T-helper 2 cell (primary cell): ENCODE results near the gene PCDHGC4.
A peak's percentile ranks its signal among the peaks of the same experiment; 100 is the strongest.

Experiments used
- DNase-seq, 5 experiments: peaks; one replicate each; pipeline versions ENCODE4 v3.0.0 to v3.0.0-alpha.2; 2012 to 2022

The PCDHGC4 gene

DNA sequence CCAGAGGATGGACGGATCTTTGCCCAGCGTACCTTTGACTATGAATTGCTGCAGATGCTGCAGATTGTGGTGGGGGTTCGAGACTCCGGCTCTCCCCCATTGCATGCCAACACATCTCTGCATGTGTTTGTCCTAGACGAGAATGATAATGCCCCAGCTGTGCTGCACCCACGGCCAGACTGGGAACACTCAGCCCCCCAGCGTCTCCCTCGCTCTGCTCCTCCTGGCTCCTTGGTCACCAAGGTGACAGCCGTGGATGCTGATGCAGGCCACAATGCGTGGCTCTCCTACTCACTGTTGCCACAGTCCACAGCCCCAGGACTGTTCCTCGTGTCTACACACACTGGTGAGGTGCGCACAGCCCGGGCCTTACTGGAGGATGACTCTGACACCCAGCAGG lies 5.9 kb downstream of the PCDHGC4 start:
- no peak for DNase-seq

DNA sequence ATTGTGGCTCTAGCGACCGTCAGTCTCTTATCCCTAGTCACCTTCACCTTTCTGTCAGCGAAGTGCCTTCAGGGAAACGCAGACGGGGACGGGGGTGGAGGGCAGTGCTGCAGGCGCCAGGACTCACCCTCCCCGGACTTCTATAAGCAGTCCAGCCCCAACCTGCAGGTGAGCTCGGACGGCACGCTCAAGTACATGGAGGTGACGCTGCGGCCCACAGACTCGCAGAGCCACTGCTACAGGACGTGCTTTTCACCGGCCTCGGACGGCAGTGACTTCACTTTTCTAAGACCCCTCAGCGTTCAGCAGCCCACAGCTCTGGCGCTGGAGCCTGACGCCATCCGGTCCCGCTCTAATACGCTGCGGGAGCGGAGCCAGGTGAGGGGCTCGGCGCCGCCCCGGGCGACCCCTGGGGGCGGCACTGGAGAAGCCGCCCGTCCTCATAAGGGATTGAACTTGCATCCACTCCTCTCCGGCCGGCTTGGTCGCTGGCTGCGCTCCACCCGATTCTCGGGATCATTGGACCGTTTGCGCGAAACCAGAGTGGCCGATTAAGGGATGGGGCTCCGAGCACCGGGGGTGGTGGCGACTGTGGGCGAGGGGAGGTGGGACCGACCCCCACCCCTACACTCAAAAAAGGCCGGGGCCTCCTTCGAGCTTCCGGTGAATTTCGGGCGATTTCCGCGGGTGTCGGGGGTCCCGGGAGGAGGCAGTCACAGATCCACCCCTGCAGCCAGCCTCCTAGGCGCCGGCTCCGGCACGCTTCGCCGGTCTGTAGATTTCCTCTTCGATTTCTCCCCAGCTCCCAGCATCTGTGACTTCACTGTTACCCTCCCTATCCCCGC lies 6.7 kb downstream of the PCDHGC4 start:
- DNase-seq, result no peak

DNA sequence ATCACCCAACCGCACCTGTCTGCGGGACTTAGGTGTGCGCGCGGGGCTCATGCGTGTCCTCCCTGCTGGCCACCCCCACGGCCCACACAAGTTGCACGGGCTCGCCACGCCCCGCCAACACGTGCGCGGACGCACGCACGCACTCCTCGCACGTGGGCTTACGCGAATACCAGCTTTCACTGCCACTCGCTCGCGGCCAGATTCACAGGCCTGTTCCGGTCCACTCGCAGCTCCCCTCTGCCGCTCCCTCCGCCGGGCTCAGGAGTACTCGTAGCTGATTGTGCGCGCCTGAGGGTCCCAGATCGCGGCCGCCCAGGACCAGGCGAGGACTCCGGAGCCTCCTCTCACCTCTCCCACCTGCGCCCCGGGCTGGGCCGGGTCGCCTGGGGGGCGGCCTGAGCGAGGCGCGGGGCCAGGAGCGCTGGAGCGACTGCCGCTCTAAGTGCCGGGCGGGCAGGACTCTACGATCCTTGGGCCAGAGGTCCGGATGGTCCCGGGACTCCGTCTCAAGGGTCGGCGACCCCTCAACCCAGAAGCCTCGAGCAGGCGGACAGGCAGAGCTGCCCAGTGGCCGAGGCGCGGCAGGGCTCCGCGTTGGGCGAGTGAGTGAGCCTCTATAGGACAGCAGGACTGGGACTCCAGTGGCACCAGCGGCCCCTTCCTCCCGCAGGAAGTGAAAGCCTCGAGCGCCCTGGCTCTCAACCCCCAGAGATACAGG lies 7.5 kb downstream of the PCDHGC4 start:
- peak in 1 of 5 experiments; percentile 33 for DNase-seq

DNA sequence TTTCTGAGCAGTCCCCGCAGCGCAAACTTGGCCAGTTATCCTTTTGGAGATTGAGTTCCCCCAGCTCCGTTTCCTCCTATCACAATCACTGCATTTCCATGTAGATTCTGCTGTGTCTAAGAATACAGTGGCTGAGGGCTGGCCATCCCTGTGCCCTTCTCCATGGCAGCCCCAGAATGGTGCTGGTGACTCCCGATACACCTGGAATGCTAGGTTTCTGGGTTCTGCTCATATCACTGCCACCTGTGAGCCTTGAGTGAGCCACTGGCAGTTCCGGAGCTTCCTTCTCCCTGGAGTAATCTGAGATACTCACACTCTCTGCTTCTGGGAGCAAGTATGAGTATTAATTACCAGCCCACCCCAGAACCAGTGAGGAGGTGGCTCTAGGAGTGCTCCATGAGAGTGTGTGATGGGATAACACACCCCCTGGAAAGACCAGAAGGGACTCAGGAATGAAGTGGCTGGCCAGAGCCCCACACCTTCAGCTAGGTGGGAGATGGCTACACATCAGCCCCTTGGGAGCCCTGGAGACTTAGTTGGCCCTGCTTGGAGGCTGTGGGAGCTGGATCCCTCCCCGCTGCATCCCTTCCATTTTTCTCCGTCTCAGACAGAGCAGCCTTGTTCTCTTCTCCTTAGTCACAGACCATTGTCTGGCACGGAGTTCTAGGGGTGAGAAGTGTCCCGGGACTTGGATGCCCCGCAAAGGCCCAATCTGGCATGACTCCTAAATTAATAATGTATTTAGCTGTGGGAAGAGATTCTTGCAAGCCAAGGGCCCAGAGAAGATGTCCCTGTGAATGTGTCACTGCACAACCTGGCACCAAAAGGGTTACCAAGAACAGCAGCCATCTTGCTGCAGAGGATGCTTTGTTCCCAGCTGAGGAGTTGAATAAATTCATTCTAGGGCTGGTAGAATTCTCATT lies 8.9 kb downstream of the PCDHGC4 start:
- DNase-seq, result no peak

DNA sequence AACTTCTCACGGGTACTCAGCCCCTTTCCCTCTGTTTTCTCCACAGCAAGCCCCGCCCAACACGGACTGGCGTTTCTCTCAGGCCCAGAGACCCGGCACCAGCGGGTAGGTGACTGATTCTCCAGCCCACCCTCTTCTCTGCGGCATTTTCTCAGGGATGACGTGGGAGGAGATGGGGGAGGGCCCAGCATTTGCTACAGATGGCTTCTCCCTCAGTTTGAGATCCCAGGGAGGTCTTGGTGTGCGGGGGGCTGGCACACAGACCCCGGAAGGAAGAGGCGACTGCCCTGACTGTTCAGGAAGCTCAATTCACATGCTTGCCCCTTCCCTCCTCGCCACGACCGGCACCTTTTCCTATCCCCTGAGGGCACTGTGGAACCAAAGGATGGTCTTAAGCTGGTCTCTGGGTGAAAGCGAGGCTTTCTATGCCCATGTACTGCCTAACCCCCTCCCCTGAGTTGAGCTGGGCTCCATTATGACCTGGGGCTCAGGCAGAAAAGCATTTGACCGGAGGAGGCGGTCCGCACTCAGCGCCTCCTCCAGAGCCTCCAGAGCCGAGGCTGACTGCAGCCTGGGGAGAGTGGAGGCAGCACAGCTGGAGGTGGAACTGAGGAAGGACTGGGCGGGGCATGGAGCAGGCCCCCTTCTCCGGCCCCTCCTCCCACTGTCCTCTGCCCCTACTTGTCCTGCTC lies 10.1 kb downstream of the PCDHGC4 start:
- DNase-seq, result no peak

DNA sequence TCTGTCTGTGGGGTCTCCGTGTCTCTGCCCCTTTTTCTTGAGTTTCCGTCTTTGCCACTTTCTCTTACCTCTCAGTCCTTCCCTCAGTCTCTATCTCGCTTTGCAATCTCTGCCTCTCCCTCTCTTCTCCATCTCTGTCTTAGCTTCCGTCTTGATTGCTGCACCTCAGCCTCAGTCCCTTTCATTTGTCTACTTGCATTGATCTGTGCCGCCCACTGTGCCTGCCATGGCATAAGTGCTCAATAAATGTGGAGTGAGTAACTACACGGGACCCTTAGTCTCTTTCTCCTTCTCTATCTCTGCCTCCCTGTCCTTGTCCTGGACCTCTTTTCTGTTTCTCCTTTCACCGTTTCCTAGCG lies 10.6 kb downstream of the PCDHGC4 start:
- no peak for DNase-seq

DNA sequence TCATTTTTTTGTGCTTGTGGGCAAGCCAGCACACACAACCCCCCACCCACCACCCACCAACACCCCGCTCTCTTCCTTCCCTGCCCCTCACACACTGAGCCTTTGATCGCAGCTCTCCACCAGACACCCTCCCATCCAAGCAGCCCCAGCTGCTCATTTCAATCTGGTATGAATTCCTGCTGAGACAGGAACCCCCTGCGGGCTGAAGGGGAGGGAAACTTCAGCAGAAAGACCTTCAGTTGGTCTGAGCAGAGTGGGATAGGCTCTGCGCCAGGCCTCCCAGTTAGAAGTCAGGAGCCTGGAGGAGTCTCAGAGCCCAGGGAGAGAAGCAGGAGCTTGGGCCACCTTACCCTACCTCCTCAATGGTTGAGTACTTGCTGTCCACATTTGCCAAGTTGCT lies 11.2 kb downstream of the PCDHGC4 start:
- no peak for DNase-seq

DNA sequence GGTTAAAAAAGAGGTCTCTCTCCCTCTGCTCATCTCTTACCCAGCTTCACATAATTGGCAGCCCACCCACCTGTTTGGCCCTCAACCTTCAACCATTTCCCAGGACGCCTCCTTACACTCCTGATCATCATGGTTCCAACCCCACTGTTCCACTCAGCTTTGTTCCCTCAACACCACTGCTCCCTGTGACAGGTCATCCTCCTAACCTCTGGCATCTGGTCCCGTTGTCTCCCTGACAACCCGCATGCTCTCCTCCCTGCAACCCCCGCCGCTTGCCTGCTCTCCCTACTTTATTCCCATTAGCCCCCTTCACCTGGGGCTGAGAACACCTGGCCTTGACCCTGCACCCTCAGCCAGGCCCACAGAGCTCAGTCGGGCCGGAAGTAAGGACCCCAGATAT lies 16.9 kb downstream of the PCDHGC4 start:
- DNase-seq, result no peak

DNA sequence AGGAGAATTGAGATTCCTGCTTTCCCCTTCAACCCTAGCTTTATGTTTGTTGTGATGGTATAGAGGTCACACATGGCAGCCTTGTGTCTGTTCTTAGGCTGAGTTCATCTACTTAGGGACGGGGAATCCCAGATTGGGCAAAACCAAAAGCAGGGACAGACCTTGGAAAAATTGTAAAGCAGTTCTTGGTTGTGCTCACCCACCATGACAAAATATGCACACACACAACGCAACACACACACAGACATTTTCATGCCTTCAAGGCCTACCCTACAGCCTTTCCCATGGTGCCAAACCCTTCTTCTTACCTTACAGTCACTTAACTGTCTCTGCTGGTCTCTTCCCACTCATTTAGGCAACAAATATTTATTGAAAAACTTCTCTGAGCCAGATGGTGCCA lies 18.9 kb downstream of the PCDHGC4 start:
- no peak for DNase-seq

DNA sequence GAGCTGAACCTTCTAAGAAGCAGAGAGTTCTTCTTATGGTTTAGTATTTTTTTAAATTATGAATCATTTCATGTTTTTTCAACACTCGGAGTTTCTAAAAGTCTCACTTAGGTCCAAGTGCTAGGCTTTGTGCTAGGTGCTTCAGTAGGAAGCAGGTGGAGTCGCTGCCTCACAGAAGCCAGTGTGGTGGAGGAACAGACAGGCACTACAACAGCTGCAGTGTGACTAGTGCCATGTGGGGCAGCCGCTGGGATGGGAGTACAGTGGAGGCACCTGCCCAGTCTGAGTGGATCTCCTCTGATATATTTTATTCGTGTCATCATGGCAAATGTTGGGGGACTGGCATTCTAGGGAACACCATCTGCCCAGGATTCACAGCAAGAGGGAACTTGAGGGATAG lies 19.4 kb downstream of the PCDHGC4 start:
- no peak for DNase-seq

DNA sequence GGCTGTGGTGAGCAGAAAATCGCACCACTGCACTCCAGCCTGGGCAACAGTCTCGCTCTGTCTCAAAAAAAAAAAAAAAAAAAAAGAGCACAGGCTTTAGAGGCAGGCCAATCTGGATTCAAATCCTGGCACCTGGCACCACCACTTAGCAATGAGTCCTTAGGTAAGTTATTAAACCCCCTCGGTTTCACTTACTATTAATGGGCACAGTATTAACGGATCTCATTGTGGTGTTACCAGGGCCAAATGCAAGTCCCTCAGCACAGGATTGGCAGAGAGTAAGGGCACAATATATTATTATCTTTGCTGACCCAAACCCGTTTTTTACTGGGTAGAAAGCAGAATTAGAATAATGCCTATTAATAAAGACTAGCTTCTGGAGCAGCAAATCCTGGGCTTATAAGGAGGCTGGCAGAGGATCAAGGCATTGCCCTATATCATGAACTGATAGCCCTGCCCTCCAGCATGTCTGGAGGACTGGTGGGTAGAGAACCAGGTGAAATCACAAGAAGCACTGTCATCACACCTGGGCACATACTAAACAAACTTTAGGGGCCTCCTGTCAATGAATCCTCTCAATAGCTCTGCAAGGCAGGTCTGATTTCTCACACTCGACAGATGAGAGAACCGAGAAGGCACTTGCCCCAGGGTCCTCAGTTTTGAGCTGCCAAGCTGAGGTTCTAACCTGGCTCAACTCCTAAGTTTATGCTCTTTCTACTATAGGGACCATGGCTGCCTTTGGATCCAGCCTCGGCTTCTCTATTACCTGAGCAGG lies 21.7 kb downstream of the PCDHGC4 start:
- no peak for DNase-seq

DNA sequence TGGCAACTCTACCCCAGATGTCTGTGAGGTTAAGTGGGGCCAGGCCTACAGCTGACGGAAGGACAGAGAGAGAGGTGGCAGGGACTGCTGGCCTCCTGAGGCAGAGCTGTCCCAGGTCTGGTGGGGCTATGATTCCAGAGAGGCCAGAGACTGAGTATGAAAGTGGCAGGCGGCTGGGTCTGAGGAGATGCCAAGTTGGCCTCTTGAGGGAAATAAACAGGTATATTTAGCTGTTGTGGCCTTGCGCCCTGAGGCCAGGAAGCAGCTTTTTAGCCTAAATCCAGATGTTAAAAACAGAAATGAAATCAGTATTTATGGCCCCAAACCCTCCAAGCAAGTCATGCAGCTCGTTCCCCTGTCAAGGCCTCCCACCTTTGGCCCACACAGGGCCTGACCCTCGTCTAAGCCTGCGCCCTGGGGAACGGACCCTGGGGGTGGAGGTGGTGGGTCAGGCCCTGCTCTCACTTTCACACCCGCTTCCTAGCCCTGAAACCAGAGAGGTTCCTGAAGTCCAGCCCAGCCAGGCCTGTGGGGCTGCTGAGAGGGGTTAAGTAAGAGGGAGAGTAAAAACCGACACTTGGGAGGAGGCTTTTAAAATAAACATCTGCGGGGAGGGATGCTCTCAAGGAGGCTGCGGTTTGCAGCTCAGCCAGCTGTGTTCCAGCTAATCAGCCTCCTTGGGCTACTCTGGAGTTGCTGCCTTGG lies 22.7 kb downstream of the PCDHGC4 start:
- no peak for DNase-seq

DNA sequence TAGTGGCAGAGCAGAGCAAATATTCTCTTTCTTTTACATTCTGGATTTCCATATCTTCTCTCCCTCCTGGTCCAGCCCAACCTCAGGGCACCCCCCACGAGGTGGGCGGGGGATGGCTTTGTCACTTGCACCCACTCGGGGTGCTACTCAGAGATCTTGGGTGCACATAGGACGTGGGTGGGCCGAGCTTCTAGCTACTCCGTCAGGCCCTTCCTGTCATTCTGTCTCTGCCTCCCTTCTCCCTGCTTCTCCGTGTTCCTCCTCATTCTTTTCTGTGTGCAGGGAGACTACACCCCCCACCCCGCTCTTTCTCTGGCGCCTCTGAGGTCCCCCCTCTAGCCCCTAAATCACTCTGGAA lies 23.6 kb downstream of the PCDHGC4 start:
- no peak for DNase-seq

DNA sequence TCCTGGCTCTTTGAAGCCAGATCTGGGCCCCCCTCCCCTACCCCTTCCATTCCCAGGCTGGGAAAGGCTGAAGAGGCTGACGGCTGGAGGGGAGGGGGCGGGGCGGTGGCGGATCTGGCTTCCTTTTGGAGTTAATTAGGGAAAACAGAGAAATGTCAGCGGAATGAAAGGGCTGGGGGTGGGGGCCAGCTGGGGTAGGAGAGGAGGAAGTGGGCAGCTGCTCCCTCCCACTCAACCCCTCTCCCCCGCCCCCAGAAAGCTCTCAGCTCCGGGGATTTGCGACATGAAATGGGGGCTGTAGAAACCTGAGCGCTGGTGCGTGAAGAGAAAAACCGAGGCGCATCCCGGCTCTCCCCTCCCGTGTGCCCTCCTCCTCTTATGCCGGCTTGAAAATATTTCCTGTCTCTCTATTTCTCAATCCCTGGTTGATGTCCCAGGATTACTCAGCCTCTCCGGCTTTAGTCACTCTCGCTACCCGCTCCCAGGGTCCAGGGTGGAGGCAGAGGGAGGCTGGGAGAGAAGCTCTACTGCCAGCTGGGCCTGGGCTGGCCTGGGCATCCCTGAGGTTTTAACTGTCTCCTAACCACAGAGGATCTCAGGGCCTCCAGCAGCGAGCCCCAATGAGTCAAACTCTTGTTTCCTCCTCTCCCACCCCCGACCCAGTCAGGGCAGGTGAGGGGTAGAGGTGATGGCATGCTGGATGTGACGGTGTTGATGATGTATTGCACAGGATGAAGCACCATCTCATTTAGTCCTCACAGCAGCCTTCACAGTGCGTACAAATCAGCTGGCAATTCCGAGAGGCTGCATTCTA lies 24.2 kb downstream of the PCDHGC4 start:
- DNase-seq, result no peak

DNA sequence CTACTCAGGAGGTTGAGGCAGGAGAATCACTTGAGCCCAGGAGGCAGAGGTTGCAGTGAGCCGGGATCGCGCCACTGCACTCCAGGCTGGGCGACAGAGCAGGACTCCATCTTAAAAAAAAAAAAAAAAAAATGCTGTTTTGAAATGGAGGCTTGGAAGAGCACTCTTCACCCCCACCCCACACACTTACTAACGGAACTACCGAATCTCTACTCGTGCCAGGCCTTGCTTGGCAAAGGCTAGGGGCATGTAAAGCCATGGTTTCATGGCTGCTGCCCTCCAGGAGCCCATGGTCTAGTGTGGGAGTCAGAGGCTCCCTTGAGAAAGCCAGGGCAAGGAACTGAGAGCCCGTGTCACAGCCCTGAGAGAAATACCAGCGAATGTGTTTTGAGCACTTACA lies 25.3 kb downstream of the PCDHGC4 start:
- DNase-seq, result no peak

DNA sequence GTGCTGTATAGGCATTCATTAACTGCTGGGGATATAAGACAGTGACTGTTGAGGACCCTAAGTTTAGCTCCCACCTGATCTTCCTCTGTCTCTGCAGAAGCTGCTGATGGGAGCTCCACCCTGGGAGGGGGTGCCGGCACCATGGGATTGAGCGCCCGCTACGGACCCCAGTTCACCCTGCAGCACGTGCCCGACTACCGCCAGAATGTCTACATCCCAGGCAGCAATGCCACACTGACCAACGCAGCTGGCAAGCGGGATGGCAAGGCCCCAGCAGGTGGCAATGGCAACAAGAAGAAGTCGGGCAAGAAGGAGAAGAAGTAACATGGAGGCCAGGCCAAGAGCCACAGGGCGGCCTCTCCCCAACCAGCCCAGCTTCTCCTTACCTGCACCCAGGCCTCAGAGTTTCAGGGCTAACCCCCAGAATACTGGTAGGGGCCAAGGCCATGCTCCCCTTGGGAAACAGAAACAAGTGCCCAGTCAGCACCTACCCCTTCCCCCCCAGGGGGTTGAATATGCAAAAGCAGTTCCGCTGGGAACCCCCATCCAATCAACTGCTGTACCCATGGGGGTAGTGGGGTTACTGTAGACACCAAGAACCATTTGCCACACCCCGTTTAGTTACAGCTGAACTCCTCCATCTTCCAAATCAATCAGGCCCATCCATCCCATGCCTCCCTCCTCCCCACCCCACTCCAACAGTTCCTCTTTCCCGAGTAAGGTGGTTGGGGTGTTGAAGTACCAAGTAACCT lies 26.2 kb downstream of the PCDHGC4 start:
- DNase-seq, result no peak

DNA sequence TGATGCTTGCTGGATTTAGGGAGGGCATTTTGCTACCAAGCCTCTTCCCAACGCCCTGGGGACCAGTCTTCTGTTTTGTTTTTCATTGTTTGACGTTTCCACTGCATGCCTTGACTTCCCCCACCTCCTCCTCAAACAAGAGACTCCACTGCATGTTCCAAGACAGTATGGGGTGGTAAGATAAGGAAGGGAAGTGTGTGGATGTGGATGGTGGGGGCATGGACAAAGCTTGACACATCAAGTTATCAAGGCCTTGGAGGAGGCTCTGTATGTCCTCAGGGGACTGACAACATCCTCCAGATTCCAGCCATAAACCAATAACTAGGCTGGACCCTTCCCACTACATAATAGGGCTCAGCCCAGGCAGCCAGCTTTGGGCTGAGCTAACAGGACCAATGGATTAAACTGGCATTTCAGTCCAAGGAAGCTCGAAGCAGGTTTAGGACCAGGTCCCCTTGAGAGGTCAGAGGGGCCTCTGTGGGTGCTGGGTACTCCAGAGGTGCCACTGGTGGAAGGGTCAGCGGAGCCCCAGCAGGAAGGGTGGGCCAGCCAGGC lies 27.0 kb downstream of the PCDHGC4 start:
- DNase-seq, result no peak

DNA sequence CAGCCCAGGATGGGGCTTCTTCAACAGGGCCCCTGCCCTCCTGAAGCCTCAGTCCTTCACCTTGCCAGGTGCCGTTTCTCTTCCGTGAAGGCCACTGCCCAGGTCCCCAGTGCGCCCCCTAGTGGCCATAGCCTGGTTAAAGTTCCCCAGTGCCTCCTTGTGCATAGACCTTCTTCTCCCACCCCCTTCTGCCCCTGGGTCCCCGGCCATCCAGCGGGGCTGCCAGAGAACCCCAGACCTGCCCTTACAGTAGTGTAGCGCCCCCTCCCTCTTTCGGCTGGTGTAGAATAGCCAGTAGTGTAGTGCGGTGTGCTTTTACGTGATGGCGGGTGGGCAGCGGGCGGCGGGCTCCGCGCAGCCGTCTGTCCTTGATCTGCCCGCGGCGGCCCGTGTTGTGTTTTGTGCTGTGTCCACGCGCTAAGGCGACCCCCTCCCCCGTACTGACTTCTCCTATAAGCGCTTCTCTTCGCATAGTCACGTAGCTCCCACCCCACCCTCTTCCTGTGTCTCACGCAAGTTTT lies 27.6 kb downstream of the PCDHGC4 start:
- DNase-seq, result peak; percentile 58 to 80 (median 78)
